NCI-H226 (cell line): ENCODE measurements around the gene ICAM1.

Experiments used
- DNase-seq: peaks from one replicate; pipeline ENCODE4 v3.0.0-alpha.2; 2015

Gene ICAM1

DNA sequence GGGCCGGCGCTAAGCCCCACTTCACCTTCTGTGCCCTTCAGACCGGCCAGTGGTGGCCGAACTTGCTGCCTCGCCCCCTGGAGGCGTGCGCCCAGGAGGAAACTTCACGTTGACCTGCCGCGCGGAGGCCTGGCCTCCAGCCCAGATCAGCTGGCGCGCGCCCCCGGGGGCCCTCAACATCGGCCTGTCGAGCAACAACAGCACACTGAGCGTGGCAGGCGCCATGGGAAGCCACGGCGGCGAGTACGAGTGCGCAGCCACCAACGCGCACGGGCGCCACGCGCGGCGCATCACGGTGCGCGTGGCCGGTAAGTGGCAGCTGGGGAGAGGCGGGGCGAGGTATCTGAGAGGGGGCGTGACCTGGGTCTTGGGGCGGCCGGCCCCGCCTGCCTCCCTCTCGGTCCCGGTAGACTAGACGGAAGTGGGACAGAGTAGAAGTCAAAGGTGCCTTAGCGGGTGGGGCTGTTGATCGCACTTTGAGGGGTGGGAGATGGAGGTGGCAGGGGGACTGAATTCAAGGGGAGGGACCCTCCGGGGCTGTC is 24.5 kb downstream of the ICAM1 start:
- no peak for DNase-seq

DNA sequence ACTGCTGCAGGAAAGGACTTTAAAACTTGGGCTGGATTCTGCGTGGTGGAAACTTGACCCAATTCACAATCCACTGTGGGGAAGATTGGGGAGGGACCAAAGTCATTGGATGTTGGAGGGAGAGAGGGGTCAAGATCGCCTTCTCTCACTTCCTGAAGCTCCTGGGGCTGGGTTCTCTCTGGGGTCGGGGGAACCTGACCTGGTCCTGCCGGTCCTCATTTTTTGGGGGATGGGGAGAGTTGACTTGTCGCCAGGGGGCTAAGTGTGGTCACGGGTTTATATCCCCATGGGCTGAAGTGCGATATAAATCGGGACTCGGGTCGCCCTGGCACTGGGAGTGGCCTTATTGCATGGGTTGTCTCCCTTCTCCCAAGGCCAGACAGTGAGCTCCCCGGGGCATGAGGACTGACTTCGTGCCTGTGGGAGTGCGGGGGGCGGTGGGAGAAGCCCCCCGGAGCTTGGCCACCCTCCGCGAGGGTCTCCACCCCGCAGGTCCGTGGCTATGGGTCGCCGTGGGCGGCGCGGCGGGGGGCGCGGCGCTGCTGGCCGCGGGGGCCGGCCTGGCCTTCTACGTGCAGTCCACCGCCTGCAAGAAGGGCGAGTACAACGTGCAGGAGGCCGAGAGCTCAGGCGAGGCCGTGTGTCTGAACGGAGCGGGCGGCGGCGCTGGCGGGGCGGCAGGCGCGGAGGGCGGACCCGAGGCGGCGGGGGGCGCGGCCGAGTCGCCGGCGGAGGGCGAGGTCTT is 25.1 kb downstream of the ICAM1 start:
- DNase-seq = no peak

DNA sequence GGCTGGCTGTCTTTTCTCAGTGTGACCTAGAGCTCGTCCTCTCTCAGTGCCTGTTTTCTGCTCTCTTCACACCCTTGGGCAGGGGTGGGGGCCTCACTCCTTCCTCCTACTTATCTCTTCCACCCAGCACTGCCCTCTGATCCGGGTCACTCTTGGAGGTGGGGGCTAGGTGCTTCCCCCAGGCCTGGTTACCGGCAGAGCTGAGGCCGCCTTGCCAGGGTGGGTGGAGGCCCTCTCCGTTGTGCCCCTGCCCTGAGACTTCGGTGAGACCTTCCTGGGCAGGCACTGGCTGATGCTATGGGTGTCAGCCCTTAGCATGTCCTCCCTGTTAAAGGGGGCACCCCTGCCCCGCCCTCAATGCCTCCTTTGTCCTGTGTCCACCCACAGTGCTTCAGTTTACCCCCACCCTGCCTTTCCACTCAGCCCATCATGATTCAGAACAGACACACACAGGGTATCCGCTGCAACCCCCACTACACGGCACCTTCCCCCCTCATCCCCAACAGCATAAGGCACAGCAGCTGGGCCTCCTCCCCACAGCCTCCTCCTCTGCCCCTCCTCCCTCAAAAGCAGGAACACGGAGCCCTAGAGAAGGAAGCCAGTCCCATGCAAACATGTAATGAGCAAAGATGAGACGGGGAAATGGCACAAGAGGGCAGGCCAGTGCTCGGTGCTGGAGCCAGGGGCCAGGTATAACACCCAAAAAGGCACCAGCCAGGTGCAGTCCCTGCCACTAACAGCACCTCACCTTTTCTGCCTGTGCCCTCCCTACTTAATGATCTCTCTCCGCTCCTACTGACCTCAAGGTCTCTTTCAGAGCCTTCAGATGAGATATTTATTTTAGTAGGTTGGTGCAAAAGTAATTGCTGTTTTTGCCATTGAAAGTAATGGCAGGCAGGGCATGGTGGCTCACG is 28.9 kb downstream of the ICAM1 start:
- DNase-seq = no peak

DNA sequence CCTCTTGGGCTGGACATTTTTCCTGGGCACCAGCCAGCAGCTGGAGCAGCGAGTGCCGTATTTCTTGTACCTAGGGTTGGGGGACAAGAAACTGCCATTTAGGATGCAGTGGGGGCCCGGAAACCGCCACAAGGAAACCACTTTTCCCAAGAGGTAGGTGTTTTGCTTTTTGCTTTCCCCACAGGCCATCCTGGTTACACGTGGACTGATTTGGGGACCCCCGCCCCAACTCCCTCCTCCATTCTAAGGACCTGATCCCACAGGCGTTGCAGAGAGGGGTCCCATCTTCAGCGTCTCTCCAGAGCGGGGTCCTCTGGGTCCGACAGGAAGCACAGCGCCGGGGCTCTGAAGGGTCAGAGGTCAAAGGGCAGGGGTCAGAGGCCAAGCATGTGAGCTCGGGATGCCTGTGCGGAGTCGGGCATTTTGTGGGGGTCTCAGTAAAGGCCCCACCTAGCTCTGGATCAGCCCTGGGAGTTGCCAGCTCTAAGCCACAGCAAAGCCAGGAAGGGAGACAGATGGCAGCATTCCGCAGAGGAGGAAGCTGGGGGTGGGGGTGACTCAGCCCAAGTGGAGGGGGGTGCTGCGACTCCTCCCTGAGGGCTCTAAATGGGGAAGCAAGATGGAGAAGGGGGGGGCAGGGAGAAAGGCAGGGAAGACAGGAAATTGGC is 34.4 kb downstream of the ICAM1 start:
- DNase-seq = no peak

DNA sequence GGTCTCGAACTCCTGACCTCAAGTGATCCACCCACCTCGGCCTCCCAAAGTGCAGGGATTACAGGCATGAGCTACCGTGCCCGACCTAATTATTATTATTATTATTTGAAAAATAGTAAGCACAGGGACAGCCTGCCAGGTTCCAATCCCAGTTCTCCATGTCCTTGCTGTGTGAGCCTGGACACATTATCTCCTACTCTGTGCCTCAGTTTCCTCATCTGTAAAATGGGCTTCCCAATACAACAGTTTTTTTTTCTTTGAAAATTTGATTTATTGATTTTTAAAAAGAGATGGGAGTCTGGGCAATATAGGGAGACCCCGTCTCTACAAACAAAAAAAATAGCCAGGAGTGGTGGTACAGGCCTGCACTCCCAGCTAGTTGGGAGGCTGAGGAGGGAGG is 35.4 kb downstream of the ICAM1 start:
- DNase-seq = no peak

DNA sequence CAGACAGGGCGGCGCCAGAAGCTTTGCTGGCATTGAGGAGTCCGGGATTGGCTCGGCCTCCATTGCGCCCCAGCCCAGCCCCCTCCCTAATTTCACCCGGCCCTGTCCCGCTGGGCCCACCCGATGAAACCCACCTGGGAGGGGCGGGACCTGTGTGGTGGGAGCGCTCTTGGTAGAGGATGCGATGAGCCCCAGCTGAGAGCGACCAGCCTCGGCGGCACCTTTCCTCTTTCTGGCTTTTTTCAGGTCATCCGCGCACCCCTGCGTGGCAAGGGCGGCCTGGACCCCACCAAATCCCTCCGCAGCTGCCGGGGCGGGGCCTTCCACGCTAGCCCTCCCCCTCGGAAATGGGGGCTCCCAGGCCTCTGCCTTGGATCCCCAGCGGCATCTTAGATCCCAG is 38.5 kb downstream of the ICAM1 start, which contains the start of gene ZGLP1:
Gene ZGLP1 (minus strand): TSS at position 393 of the 400 bp plus-strand sequence.
- no peak for DNase-seq

DNA sequence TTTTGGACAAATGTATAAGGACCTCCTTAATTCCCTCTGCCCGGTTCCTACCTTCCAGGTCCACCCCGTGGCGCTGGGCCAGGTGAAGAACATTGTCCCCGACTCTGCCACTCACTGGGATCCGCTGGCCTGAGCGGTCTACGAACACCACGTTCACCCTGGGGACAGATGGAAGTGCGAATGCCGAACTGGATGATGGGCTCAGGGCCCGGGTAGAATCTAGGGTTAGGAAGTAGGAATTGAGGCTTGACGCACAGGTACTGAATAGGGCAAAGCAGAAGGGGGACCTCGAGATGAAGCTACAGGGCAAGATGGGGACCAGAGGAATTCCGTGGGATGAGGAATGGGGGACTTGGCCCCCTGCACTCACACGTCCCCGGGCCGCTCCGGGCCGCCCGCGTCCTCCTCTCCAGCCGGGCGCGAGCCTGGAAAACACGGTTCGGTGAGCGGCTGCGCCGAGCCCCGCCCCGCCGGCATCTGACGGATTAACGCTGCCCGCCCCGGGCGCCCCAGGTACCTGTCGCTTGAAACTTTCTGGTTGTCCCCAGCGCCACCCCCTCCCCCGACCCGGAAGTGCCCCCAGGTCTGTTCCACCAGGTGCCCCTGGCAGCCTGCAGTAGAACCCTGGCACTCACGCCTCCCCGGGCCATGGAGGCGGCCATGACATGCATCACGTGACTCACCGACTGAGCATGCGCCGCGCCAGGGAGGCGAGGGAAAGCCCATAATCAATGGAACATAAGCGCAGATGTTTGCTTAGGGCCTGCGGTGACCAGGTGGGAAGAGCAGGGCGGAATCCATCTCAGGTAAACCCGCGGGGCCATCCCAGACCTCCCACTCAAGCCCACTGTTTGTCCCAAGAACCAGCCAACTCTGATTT is 44.7 kb downstream of the ICAM1 start, which contains the start of gene FDX2:
Gene FDX2 (minus strand): TSS at position 681 of the 880 bp plus-strand sequence. CDS start 19 bp downstream, at position 662.
- DNase-seq = peak; percentile 76

DNA sequence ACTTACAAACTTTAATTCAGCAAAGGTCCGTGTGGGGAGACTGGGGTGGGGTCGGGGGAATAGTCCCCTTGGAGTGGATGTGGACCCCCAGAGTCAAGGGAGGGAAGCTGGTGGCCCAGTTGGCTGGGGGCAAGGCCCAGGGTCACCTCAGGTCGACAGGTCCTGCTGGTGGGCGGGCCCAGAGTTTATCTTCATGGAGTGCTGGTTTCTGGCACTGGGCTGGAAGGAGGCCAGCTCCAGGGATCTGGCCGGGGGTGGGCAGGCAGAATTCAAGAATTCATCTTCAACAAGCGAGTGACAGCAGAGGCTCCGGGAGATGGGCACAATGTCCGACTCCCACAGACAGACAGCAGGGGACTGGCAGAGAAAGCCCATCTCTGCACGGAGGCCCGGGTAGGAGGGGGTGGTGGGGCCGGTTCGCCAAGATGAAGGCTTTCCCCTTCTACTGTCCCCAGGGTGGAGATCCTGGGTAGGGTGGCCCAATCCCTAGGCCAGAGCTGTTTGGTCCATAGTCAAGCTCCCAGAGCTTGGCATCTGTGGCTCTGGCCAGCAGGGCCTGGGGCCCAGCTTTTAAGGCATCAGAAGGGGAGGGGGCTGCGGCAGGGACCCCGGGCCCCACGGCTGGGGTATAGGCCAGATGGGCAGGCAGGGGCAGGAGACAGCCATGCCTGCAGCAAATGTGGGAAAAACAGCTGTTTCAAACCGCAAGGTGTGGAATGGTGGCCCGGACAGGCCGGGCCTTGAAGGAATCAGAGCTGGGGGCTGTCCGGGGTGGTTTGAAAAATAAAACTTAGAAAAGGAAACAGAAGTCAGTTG is 45.5 kb downstream of the ICAM1 start:
- no peak for DNase-seq

DNA sequence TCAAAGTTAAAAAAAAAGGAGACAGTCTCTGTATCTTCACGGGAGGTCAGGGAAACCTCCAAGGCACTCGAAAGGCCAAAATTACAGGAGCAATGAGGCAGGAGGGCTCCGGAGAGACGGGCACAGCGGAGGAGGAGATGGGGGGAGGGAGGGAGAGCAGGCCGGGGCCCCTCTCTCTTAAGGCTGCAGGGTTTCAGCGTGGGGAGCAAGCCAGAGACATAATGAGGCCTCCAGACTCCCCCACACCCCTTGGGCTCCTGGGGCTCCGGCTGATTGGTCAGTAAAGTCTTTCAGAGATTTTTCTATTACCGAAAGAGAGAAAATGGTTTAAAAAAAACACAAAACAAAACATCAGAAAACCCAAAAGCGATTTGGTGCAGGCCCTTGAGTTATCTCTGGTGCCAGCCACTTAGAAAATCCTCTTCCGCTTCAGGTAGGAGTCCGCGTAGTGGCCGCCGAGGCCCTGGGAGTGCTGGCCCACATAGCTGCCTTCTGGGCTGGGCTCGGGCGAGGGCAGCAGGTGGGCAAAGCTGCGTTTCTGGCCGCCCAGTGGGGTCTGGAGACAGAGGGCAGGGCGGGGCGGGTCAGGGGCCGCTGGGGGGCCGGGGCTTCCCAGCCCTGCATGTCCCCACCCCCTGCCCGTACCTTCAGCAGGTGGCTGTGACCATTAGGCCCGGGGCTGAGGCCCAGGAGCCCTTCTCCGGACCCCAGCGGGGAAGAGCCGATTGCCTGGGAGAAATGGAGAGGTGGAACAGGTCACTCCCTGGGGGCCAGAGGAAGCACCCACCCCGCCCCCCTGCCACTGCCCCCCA is 46.3 kb downstream of the ICAM1 start:
- no peak for DNase-seq

DNA sequence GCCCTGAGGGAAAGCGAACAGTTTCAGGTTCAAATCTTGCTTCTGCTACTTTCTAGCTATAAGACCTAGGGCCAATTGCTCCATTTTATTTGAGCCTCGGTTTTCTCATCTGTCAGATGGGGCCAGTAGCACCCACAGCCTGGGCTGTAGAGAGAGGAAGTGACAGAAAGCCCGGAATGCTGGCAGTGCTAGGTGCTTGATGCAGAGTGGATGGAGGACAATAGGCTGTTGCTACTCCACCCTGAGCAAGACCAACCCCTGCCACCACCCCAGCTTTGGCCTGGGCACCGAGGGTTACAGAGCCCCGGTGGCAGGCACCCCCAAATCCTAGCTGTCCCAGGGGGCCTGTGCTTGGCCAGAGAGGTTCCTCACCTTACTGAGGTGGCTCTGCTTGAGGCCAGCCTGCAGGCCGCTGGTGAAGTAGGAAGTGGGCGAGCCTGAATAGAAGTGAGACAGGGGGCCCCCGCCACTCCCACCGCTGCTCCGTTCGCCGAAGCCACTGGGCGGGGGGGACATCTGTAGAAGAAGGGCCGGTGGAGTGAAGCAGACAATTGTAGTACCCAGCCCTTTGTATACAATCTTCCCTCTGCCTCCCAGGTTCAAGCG is 47.0 kb downstream of the ICAM1 start:
- DNase-seq = no peak

DNA sequence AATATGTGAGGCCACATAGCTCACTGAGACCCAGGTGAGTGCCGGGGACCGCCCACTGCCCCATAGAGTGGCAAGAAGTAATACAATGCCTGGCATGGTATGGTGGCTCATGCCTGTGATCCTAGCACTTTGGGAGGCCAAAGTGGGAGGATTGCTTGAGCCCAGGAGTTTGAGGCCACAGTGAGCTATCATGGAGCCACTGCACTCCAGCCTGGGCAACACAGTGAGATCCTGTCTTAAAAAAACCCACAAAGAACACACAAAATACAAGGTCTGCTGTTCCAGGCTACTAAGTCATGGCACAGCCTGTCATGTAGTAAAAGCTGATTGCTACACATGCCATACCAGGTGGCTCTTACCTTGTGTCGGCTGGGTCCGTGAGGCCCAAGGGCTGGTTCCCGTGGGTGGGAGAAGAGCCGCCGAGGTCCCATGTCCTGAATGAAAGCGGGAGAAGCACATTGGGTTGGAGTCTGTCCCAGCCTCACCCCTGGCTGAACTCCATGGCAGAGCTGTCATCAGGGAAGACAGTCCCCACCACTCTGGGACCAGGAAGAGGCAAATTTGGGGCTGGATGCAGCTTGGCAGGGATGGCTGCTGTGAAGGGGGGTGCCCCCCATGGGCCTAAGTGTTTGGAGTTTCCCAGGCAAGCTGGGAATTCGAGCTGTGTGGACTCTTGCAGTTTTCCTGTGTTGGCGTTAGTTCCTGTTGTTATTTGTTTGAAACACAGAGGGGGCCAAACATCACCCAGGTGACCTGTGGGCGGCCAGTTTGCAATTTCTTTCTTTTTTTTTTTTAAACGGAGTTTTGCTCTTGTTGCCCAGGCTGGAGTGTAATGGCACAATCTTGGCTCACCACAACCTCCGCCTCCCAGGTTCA is 48.1 kb downstream of the ICAM1 start:
- no peak for DNase-seq

DNA sequence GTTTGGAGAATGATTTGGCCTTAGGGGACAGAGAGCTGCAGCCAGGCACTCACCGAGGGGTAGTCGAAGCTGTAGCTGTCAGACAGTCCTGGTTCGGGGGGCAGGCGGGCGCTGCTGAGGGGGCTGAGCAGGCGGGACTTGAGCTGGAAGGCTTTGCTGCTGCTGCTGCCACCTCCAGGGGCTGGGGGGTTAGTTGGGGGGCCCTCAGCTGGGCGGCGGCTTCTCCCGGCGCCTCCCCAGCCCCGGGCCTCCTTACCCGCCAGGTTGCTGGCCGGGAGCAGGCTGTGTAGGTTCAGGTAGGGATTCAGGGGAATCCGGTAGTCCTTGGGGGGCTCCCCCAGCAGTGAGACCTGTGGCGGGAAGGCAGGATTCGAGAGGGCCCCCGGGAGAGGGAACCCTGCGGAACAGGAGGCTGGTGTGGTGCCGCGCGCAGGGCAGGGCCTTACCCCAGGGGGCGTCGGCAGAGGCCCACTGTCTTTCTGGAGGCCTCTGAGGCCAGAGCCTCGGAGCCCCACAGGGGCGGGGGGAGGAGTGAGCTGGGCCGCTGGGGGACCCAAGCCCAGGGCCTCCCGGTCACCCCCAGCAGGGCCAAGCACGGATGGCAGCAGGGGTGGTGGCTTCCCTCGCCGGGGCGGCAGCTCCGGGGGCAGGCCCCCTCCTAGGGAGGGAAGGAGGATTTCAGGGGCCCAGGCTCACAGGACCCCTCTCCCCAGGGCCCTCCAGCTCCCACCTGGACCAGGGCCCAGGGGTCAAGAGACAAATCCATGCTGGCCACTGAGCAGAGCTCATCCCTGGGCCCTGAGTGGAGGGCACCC is 49.9 kb downstream of the ICAM1 start:
- DNase-seq = no peak

DNA sequence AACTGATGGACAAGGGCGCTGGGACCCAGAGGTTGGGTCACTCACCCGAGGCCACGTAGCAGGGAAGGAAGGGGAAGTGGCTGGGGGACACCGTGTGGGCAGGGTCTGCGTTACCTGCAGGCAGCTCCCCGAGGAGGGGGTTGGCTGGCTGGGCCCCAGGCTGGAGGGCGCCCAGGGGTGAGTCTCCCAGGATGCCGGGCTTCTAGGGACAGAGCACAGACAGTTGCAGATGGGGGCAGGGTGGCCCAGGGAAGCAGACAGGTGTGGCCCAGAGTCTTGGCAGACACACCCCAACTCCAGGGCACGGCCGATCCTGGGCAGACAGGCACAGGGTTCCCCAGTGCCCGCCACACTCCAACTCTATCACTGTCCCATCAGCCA is 50.5 kb downstream of the ICAM1 start:
- DNase-seq = no peak

DNA sequence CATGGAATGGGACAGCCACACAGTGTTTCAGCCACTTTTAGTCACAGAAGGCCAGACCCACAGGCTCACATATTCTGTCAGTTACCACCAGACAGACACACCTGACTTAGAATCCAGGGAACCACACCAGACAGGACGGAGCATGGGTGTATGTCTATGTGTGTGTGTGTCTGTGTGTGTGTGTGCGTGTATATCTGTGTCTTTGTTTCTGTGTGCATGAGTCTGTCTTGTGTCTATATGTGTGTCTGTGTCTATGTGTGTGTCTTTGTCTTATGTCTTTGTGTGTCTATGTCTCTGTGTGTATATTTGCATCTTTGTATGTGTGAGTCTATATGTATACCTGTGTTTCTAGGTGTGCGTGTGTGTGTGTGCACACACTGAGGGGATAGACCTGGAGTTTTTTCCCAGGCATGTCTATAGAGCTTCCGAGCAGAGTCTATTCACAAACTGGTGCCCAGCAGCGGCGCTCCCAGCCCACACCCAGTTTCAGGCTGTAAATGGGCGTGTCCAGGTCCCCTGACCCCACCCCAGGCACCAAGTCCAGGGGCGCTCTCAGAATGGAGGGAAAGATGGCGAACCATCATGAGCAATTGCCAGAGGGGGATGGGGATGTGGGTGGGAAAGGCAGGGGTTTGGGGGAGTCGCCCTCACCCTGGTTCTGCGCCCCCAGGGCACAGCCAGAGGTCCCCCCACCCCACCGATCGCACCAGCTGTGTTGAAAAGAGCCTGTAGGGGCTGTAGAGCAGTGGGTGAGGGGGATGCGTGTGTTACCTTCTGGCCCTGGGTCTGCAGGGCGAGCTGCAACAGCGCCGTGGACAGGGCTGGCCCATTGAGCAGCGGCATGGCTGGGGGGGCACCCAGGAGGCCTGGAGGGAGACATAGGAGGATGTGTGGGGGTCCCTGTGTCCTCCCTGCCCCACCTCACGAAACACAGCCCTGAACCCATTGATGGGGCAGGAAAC is 51.2 kb downstream of the ICAM1 start:
- no peak for DNase-seq

DNA sequence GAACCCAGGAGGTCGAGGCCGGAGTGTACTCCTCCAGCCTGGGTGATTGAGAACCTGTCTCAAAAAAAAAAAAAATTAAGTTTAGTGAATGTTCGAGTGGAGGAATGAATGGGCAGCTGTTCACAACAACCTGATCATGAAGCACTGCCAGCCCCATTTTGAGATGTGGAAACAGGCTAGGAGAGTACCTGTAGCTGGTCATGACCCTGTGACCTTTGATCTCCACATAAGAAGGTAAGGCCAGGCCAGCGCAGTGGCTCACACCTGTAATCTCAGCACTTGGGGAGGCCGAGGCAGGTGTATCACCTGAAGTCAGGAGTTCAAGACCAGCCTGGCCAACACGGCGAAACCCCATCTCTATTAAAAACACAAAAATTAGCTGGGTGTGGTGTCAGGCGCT is 54.8 kb downstream of the ICAM1 start:
- DNase-seq = no peak

DNA sequence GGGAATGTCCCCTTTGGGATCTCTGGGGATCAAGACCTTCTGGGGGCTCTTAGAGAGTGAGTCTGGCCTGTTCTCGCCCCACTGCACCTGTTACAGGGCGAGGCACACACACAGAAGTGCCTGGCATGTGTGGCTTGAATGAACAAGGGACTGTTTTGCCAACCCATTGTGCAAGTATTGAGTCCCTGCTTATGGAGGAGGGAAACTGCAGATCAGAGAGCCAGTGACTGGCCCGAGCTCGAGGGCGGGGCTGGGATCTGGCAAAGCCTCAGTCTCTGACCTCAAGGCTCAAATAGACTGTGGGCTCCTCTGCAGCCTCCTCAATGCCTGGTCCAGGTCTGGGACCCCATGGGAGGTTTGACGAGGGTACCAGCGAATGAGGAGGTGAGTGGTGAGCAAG is 56.9 kb downstream of the ICAM1 start:
- DNase-seq = no peak
